SHP77 treated with DMSO at 0.1 percent for 48 hours (cell line): Measurements from ENCODE around the gene ROBO4.

Experiments used
- DNase-seq: peaks from one replicate; lab custom pipeline; 2025; lab: John Stamatoyannopoulos, UW

Gene ROBO4

GRCh38 chr11:124889191-124890091, 8.2 kb downstream of the ROBO4 start:
- no peak for DNase-seq

DNA sequence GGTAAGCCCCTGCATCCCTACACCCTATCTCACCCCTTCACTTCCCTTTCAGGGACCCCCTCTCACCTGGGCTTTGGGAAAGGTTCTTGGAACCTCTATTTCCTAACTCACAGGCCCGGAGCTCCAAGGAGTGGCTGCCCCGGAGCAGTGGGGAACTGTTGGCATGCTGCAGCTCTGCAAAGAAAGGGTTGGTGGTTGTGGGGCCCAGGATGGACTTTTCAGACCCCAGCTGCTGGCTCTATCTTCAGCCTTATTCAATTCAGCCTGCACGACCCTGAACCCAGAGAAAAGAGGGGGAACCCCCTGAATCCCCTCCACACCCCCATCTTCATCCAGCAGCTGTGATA, 10.0 kb downstream of the ROBO4 start:
- DNase-seq, result no peak

GRCh38 chr11:124886978-124887666, 10.5 kb downstream of the ROBO4 start:
- no peak for DNase-seq

GRCh38 chr11:124886476-124886875, 11.2 kb downstream of the ROBO4 start:
- DNase-seq, result no peak

DNA sequence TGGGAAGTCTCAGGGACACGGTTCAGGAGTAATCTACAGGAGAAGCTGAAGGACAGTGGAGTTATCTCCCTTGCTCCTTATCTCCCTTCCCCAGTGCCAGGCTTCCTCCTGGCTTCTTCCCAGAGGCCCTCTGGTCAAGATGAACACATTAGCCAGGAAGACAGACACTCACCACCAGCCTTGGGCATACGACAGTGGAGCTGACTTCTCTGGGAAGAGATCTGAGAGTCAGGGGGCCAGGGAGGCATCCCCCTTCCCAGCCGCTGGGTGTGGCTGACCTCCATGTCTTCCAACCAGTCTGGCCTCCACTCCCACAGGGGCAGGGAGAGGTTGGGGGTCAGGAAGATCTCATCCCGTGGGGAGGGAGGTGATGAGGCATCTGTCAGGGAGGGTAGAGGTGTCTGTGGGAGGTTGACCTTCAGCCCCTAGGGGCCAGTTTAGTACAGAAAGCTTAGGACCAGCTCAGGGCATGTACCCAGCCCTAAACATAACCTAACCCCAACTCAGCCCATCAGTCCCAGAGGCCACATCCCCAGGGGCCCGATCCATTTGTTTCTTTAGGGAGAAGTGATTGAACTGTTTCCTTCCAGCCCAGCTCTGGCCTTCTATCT, 12.7 kb downstream of the ROBO4 start:
- no peak for DNase-seq

GRCh38 chr11:124884340-124884739, 13.3 kb downstream of the ROBO4 start:
- no peak for DNase-seq

GRCh38 chr11:124882339-124883071, 15.2 kb downstream of the ROBO4 start:
- DNase-seq, result no peak

DNA sequence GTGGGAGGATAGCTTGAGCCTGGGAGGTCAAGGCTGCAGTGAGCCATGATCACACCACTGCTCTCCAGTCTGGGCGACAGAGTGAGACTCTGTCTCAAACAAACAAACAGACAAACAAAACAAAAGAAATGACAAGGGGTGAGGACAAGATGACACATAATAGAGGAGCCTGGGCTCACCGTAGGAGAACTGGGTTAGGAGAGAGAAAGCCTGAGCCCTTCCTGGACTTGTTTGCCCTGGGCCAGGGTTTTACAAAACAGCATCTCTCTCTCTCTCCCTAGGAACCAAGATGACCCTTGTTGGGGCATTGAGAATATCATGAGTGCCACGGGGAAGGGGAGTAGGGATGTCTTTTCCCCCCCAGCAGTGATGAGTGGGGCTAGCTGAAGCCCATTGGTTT, 16.7 kb downstream of the ROBO4 start:
- no peak for DNase-seq

- no peak for DNase-seq
Observed at GRCh38 chr11:124880290-124880611, 17.4 kb downstream of the ROBO4 start.

DNA sequence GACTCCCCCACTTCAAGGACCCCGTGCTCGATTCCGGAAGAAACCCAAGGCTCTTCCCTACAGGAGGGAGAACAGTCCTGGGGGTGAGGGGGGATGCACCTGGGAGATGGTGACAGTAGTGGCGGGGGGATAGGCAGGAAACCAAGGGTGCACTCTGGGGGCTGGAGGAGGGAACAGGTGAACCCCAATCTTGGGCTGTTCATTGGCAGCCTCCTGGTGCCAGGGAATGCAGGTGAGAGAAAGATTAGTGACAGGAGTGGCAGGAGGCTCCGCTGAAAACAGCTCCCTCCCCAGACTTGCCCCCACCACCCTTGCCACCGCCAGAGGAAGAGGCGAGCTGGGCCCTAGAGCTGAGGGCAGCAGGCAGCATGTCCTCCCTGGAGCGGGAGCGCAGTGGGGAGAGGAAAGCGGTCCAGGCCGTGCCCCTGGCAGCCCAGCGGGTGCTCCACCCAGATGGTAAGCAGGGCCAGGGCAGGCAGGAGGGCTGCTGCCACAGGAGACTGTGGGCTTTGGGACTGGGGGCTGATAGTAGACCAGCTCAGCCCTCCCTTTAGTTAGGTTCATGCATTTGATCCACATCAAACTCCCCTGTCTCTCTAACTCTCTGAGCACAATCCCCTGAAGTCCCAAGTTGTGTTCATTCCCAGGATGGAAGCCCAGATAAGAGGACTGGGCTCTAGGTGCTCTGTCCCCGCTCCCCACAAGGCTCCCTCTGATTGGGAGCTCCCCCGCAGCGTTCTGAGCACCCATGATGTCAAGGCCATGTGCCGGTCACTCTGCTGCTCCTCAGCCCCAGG, 18.0 kb downstream of the ROBO4 start:
- no peak for DNase-seq

DNA sequence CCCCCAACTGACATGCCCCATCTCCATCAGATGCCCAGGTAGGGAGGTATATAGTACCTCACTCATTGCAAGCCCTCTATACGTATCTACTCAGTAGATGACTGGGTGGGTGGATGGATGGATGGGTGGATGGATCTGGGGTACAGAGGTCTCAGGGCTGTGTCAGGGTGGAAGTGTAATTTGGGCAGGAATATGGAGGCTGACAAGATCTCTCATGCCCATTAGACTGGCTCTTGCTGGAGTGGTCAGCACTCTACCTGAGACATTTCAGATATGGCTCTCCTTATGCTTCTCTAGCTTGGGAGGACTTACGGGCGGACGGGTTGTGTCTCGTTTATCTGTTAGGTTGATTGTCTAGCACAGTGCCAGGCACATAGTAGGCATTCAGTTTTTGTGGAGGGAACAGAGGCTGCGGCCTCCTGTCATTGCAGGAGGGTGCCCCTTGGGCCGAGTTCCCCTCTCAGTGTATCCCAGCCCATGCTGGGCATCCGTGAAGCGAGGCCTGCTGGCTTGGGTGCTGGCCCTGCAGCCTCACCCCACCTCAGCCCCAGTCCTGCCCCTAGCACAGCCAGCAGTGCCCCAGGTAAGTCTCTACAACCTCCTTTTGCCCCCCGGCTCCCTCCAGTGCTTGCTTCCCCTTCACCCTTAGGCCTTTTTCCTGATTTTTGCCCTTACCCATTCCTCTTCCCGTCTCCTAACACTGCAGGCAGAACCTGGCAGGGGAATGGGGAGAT, 18.7 kb downstream of the ROBO4 start:
- no peak for DNase-seq

DNA sequence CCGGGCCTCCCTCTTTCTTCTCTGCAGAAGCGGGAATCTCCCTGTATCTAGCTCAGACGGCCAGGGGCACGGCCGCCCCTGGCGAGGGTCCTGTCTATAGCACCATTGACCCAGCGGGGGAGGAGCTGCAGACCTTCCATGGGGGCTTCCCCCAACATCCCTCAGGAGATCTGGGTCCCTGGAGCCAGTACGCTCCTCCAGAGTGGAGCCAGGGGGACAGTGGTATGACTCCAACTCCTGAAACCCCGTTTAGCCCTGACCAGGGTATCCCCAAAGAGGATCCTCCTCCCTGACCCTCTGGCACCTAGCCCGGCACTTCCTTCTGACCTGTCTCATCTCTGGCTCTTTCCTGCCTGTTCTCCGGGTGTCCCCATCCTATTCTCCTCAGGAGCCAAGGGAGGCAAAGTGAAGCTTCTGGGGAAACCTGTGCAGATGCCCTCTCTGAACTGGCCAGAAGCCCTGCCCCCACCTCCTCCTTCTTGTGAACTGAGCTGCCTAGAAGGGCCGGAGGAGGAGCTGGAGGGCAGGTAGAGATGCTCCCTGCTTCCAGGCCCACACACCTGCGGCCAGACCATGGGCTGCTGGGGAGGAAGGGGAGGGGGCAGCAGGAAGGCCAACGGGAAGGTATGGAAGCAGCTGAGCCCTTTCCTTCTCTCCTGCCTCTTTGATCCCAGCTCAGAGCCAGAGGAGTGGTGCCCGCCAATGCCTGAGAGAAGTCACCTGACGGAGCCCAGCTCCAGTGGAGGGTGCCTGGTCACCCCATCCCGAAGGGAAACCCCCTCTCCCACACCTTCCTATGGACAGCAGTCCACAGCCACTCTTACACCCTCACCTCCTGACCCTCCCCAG, 19.5 kb downstream of the ROBO4 start:
- no peak for DNase-seq

DNA sequence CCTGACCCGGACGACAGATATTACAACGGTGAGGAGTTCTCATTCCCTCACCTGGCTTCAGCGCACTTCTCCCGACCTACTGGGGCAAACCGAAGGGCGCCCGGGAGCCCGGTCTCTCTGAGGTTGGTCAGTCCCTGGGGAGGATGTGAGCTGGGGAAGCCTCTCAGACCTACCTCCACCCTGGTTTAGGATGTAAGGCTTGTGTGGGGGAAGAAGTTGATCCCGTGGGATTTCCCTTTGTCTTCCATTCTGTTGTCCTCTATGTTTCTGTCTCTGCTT, 20.1 kb downstream of the ROBO4 start:
- no peak for DNase-seq

DNA sequence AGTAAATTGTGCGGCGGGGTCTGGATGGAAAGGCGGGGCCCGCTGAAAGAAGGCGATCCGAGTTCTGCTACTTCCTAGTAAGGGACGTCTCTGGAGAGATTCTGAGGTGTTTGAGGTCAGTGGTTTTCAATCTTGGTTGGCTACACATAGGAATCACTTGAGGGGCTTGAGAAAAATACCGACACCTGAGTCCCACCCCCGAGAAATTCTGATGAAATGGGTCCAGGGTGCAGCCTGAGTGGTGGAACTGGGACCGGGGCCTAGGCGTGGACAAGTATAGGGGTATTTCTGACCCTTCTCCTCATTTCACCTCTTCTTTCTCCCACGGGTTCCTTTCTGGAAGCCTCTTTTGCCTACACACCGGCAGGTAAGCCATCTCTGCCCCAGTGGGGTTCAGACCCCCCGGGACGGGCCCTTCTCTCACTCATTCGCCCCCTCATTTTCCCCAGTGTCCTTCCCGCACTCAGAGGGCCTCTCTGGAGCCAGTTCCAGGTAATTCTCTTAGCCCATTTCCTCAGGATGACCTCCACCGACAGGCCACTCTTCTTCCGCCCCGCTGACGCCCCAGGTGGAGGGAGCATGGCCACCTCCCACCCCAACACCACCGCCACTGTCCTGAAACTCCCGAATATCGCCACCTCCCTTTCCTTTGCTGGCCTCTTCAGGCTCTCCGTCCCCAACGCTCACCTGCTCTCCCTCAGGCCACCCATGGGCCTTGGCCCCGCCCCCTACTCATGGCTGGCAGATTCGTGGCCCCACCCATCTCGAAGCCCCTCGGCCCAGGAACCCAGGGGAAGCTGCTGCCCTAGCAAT, 20.6 kb downstream of the ROBO4 start:
- no peak for DNase-seq

- peak; percentile 33 for DNase-seq
Observed at GRCh38 chr11:124875943-124876817, 21.5 kb downstream of the ROBO4 start.

DNA sequence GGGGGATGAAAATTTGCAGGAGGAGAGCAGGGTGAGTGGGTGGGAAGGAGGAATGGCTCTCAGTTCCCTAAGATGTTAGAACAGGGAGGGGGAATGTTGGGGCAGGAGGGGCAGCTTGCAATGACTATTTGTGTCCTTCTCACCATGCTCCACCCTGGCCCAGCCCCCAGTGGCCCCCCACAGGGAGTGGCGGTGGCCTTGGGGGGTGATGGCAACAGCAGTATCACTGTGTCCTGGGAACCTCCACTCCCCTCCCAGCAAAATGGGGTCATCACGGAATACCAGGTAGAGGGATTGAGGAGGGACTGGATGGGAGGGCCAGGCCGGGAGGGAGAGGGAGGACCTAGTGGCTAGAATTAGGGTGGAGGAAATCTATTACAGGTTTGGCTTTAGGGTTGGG, 22.3 kb downstream of the ROBO4 start:
- no peak for DNase-seq

DNA sequence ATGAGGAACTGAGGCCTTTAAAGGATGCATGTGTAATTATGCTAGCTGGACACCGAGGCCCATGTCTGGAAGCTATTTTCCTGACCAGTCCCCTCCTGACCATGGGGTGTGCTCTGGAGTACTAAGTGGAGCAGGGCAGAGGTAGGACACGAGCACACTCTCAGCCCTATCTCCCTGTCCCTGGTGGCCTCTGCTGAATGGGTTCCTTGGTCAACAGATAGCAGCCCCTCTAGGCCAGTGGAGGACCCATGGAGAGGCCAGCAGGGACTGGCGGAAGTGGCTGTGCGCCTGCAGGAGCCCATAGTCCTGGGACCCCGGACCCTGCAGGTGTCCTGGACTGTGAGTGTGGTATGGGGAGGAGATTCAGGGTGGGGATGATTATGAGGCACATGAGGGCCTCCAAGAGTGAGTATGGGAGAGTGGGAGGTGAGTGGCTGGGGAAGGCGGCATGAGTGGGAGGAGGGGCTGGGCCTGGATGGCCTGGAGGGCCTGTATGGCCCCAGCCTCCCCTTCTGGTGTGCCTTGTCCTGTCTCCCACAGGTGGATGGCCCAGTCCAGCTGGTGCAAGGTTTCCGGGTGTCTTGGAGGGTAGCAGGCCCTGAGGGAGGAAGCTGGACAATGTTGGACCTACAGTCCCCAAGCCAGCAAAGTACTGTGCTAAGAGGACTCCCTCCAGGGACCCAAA, 23.0 kb downstream of the ROBO4 start:
- DNase-seq, result no peak

- DNase-seq, result no peak
Observed at GRCh38 chr11:124873951-124874350, 23.7 kb downstream of the ROBO4 start.
